GM20431 (cell line): Measurements from ENCODE around the gene MLLT10.

Experiments used
- in situ Hi-C: fragments of 300-500 bp; cut with MseI, MboI; formaldehyde crosslinking; loops from one replicate; pipeline ENCODE4 v1.15.0; 2020; ENCODE audit warnings: low sequenced_read_pairs; ENCODE audit not compliant: unreplicated experiment

Gene MLLT10

GRCh38 chr10:21720090-21720489 lies 186.1 kb downstream of the MLLT10 start:
- in situ Hi-C loops, result no loop called here

GRCh38 chr10:21721000-21721665 lies 187.1 kb downstream of the MLLT10 start:
- in situ Hi-C loops, result no loop called here

GRCh38 chr10:21722209-21722608 lies 188.2 kb downstream of the MLLT10 start:
- in situ Hi-C loops, result no loop called here

- in situ Hi-C loops, result no loop called here
Measured at GRCh38 chr10:21724020-21724589, 190.1 kb downstream of the MLLT10 start.

GRCh38 chr10:21724687-21725367 lies 190.8 kb downstream of the MLLT10 start:
- in situ Hi-C loops, result no loop called here

- in situ Hi-C loops, result no loop called here
Measured at GRCh38 chr10:21726601-21727225, 192.7 kb downstream of the MLLT10 start.

- in situ Hi-C loops, result no loop called here
Measured at GRCh38 chr10:21727452-21728168, 193.6 kb downstream of the MLLT10 start.

- in situ Hi-C loops, result no loop called here
Measured at GRCh38 chr10:21728618-21729017, 194.6 kb downstream of the MLLT10 start.

GRCh38 chr10:21732067-21732772 lies 198.2 kb downstream of the MLLT10 start:
- in situ Hi-C loops, result no loop called here

- in situ Hi-C loops, result no loop called here
Measured at GRCh38 chr10:21733710-21734109, 199.7 kb downstream of the MLLT10 start.

- in situ Hi-C loops, result no loop called here
Measured at GRCh38 chr10:21737106-21737505, 203.1 kb downstream of the MLLT10 start.

GRCh38 chr10:21740989-21741388 lies 207.0 kb downstream of the MLLT10 start:
- in situ Hi-C loops, result no loop called here

GRCh38 chr10:21742740-21743412 lies 208.8 kb downstream of the MLLT10 start:
- in situ Hi-C loops, result no loop called here

- in situ Hi-C loops, result no loop called here
Measured at GRCh38 chr10:21744223-21744622, 210.2 kb downstream of the MLLT10 start.

GRCh38 chr10:21746118-21746517 lies 212.1 kb downstream of the MLLT10 start:
- in situ Hi-C loops, result no loop called here

GRCh38 chr10:21747809-21748208 lies 213.8 kb downstream of the MLLT10 start:
- in situ Hi-C loops, result no loop called here

GRCh38 chr10:21749788-21750187 lies 215.8 kb downstream of the MLLT10 start:
- in situ Hi-C loops, result no loop called here

GRCh38 chr10:21750424-21750823 lies 216.4 kb downstream of the MLLT10 start:
- in situ Hi-C loops, result no loop called here
